ENCODE results near the gene EML4.
A peak's percentile ranks its signal among the peaks of the same experiment; 100 is the strongest.
"Not testable (repeated sequence)": the region's sequence is repeated elsewhere in the genome, so short reads cannot be mapped to it uniquely, and the experiment has no call there.

Gene EML4

GRCh38 chr2:42363413-42363812 is 194.3 kb downstream of the EML4 start:
- no peaks in the 10 kb centered on the region for H3K27me3 Mint-ChIP-seq
- no peak overlapping the region for H3K4me3 Mint-ChIP-seq
- DNase-seq (ENCODE audit: low spot score in 2 of 2): no peak
- no peak for ATAC-seq (replicated peaks; ENCODE audit: extremely low read depth, poor library complexity, severe bottlenecking)
- no peaks in the 10 kb centered on the region for H3K9me3 Mint-ChIP-seq
- peaks cover 15% of the 10 kb centered on the region for H3K36me3 Mint-ChIP-seq (ENCODE audit: insufficient read depth)
- H3K27ac Mint-ChIP-seq (ENCODE audit: low read depth): no peak overlapping the region
- H3K4me1 Mint-ChIP-seq: peaks cover 31% of the 10 kb centered on the region

- Mint-ChIP-seq H3K36me3 (ENCODE audit: insufficient read depth) (peaks cover 15% of the 10 kb centered on the region), H3K9me3 (no peaks in the 10 kb centered on the region), H3K4me3 (no peak overlapping the region), H3K27ac (ENCODE audit: low read depth) (no peak overlapping the region), H3K4me1 (peaks cover 19% of the 10 kb centered on the region), H3K27me3 (no peaks in the 10 kb centered on the region)
- no peak for DNase-seq (ENCODE audit: low spot score in 2 of 2)
- ATAC-seq (replicated peaks; ENCODE audit: extremely low read depth, poor library complexity, severe bottlenecking): no peak
Observed at GRCh38 chr2:42364658-42365057, 195.5 kb downstream of the EML4 start.

- Mint-ChIP-seq H3K4me3 (no peak overlapping the region), H3K9me3 (no peaks in the 10 kb centered on the region), H3K36me3 (ENCODE audit: insufficient read depth) (peaks cover 6% of the 10 kb centered on the region), H3K4me1 (peaks cover 7% of the 10 kb centered on the region), H3K27ac (ENCODE audit: low read depth) (no peak overlapping the region), H3K27me3 (no peaks in the 10 kb centered on the region)
- DNase-seq (ENCODE audit: low spot score in 2 of 2) (no peak), ATAC-seq (replicated peaks; ENCODE audit: extremely low read depth, poor library complexity, severe bottlenecking) (no peak)
Observed at GRCh38 chr2:42366411-42366810, 197.3 kb downstream of the EML4 start.

- Mint-ChIP-seq H3K9me3 (no peaks in the 10 kb centered on the region), H3K27ac (ENCODE audit: low read depth) (no peak overlapping the region), H3K27me3 (no peaks in the 10 kb centered on the region), H3K4me3 (no peak overlapping the region), H3K36me3 (ENCODE audit: insufficient read depth) (no peaks in the 10 kb centered on the region), H3K4me1 (no peaks in the 10 kb centered on the region)
- ATAC-seq (replicated peaks; ENCODE audit: extremely low read depth, poor library complexity, severe bottlenecking): no peak
- DNase-seq (ENCODE audit: low spot score in 2 of 2): no peak
Observed at GRCh38 chr2:42367835-42368234, 198.7 kb downstream of the EML4 start.

- H3K4me3 Mint-ChIP-seq: no peak overlapping the region
- no peak overlapping the region for H3K27ac Mint-ChIP-seq (ENCODE audit: low read depth)
- DNase-seq (ENCODE audit: low spot score in 2 of 2) (no peak), ATAC-seq (replicated peaks; ENCODE audit: extremely low read depth, poor library complexity, severe bottlenecking) (no peak)
- no peaks in the 10 kb centered on the region for H3K4me1 Mint-ChIP-seq
- H3K9me3 Mint-ChIP-seq: no peaks in the 10 kb centered on the region
- H3K27me3 Mint-ChIP-seq: no peaks in the 10 kb centered on the region
- H3K36me3 Mint-ChIP-seq (ENCODE audit: insufficient read depth): no peaks in the 10 kb centered on the region
Observed at GRCh38 chr2:42368817-42369531, 199.8 kb downstream of the EML4 start.

GRCh38 chr2:42369532-42370229 is 200.5 kb downstream of the EML4 start:
- H3K27me3 Mint-ChIP-seq: no peaks in the 10 kb centered on the region
- no peaks in the 10 kb centered on the region for H3K9me3 Mint-ChIP-seq
- no peaks in the 10 kb centered on the region for H3K36me3 Mint-ChIP-seq (ENCODE audit: insufficient read depth)
- H3K4me1 Mint-ChIP-seq: no peaks in the 10 kb centered on the region
- no peak overlapping the region for H3K27ac Mint-ChIP-seq (ENCODE audit: low read depth)
- ATAC-seq (replicated peaks; ENCODE audit: extremely low read depth, poor library complexity, severe bottlenecking) (no peak), DNase-seq (ENCODE audit: low spot score in 2 of 2) (no peak)
- H3K4me3 Mint-ChIP-seq: no peak overlapping the region

- Mint-ChIP-seq H3K36me3 (ENCODE audit: insufficient read depth) (no peaks in the 10 kb centered on the region), H3K4me3 (no peak overlapping the region), H3K9me3 (no peaks in the 10 kb centered on the region), H3K27ac (ENCODE audit: low read depth) (no peak overlapping the region), H3K4me1 (no peaks in the 10 kb centered on the region), H3K27me3 (peaks cover 11% of the 10 kb centered on the region)
- ATAC-seq (replicated peaks; ENCODE audit: extremely low read depth, poor library complexity, severe bottlenecking) (no peak), DNase-seq (ENCODE audit: low spot score in 2 of 2) (no peak)
Observed at GRCh38 chr2:42371611-42372473, 202.7 kb downstream of the EML4 start.

GRCh38 chr2:42372474-42373200 is 203.5 kb downstream of the EML4 start:
- H3K36me3 Mint-ChIP-seq (ENCODE audit: insufficient read depth): no peaks in the 10 kb centered on the region
- DNase-seq (ENCODE audit: low spot score in 2 of 2) (no peak), ATAC-seq (replicated peaks; ENCODE audit: extremely low read depth, poor library complexity, severe bottlenecking) (no peak)
- no peak overlapping the region for H3K27ac Mint-ChIP-seq (ENCODE audit: low read depth)
- H3K4me1 Mint-ChIP-seq: no peaks in the 10 kb centered on the region
- no peaks in the 10 kb centered on the region for H3K9me3 Mint-ChIP-seq
- no peak overlapping the region for H3K4me3 Mint-ChIP-seq
- H3K27me3 Mint-ChIP-seq: peaks cover 11% of the 10 kb centered on the region

- Mint-ChIP-seq H3K4me1 (no peaks in the 10 kb centered on the region), H3K27me3 (peaks cover 29% of the 10 kb centered on the region), H3K27ac (ENCODE audit: low read depth) (no peak overlapping the region), H3K9me3 (no peaks in the 10 kb centered on the region), H3K36me3 (ENCODE audit: insufficient read depth) (no peaks in the 10 kb centered on the region), H3K4me3 (no peak overlapping the region)
- no peak for ATAC-seq (replicated peaks; ENCODE audit: extremely low read depth, poor library complexity, severe bottlenecking)
- DNase-seq (ENCODE audit: low spot score in 2 of 2): no peak
Observed at GRCh38 chr2:42376758-42377157, 207.6 kb downstream of the EML4 start.

GRCh38 chr2:42378415-42378814 is 209.3 kb downstream of the EML4 start:
- H3K27ac Mint-ChIP-seq (ENCODE audit: low read depth): no peak overlapping the region
- no peak for ATAC-seq (replicated peaks; ENCODE audit: extremely low read depth, poor library complexity, severe bottlenecking)
- no peak for DNase-seq (ENCODE audit: low spot score in 2 of 2)
- H3K4me3 Mint-ChIP-seq: no peak overlapping the region
- no peaks in the 10 kb centered on the region for H3K4me1 Mint-ChIP-seq
- H3K9me3 Mint-ChIP-seq: no peaks in the 10 kb centered on the region
- no peaks in the 10 kb centered on the region for H3K36me3 Mint-ChIP-seq (ENCODE audit: insufficient read depth)
- H3K27me3 Mint-ChIP-seq: peaks cover 34% of the 10 kb centered on the region

GRCh38 chr2:42380026-42380425 is 210.9 kb downstream of the EML4 start:
- not testable (repeated sequence) for DNase-seq (ENCODE audit: low spot score in 2 of 2); ATAC-seq (replicated peaks; ENCODE audit: extremely low read depth, poor library complexity, severe bottlenecking); H3K9me3 Mint-ChIP-seq; H3K4me1 Mint-ChIP-seq; H3K36me3 Mint-ChIP-seq (ENCODE audit: insufficient read depth); H3K27ac Mint-ChIP-seq (ENCODE audit: low read depth)
- H3K4me3 Mint-ChIP-seq: peak overlapping the region; percentile 10
- peaks cover 34% of the 10 kb centered on the region for H3K27me3 Mint-ChIP-seq

GRCh38 chr2:42382144-42382543 is 213.0 kb downstream of the EML4 start:
- no peak overlapping the region for H3K27ac Mint-ChIP-seq (ENCODE audit: low read depth)
- DNase-seq (ENCODE audit: low spot score in 2 of 2) (no peak), ATAC-seq (replicated peaks; ENCODE audit: extremely low read depth, poor library complexity, severe bottlenecking) (no peak)
- no peaks in the 10 kb centered on the region for H3K36me3 Mint-ChIP-seq (ENCODE audit: insufficient read depth)
- no peaks in the 10 kb centered on the region for H3K9me3 Mint-ChIP-seq
- H3K27me3 Mint-ChIP-seq: peaks cover 23% of the 10 kb centered on the region
- H3K4me3 Mint-ChIP-seq: no peak overlapping the region
- H3K4me1 Mint-ChIP-seq: no peaks in the 10 kb centered on the region
